GM21447 (cell line): Measurements from ENCODE around the gene MAP3K10.
A peak's percentile ranks its signal among the peaks of the same experiment; 100 is the strongest.
"Not testable (repeated sequence)": the region's sequence is repeated elsewhere in the genome, so short reads cannot be mapped to it uniquely, and the experiment has no call there.

Experiments
- ATAC-seq: cut with Tn5 transposase; IDR thresholded peaks from one replicate; pipeline ENCODE4 v1.9.1; 2021; ENCODE audit not compliant: unreplicated experiment

Gene MAP3K10

DNA sequence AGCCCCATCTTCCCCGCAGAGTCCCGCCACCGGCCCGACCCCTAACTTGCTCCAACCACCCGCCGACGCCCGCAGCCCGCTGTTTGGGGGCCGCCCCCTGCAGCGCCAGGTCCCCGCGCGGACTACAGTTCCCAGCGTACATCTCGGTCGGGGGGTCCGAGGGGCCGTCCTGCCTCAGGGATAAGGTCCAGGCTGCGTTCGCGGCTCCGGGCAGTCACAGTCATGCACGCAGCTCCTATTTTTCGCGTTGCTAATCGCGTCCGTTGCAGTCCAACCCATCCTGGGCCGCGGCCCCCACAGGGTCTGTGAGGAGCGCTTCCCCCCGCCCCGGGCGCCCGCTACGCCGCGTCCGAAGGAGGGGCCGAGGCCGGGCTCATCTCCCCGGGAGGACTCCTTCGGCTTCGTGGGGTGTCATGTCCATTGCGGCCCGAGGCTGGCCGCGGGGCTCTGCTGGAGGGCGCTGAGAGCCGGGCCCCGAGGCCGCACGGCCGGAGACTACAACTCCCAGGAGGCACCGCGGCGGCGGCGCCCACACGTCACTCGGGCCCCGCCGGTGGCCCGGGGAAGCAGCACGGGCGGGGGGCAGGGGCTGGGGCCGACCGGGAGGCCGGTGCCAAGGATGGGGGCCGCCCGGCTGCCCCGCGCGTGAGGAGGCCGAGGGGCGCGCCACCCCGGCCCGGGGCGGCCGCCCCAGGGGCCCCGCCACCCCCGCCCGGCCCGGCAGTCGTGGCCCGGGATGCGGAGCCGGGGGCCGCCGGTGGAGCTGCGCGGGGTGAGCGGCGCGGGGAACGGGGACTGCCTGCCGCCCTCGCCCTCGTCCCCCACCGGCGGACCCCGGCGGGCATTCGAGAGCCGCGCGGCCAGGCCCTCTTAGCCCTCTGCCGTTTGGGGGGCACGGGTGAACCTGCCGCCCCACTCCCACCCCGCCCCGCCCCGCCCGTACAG lies at the start of gene MAP3K10:
MAP3K10 (plus strand) TSS at position 536 of the 945 bp plus-strand sequence. CDS start 606 bp downstream, outside the sequence.
- ATAC-seq, result peak; percentile 73

DNA sequence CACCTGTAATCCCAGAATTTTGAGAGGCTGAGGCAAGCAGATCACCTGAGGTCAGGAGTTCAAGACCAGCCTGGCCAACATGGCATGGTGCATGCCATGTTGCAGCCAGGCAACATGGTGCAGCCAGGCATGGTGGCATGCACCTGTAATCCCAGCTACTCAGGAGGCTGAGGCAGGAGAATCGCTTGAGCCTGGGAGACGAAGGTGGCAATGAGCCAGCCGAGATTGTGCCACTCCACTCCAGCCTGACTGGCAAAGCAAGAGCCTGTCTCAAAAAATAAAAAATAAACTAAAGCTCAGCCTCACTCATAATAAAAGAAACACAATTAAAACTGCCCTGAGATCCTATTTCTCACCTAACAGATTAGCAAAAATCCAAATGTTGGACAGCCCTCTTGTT lies 49.7 kb upstream of the MAP3K10 start:
- no peak for ATAC-seq

DNA sequence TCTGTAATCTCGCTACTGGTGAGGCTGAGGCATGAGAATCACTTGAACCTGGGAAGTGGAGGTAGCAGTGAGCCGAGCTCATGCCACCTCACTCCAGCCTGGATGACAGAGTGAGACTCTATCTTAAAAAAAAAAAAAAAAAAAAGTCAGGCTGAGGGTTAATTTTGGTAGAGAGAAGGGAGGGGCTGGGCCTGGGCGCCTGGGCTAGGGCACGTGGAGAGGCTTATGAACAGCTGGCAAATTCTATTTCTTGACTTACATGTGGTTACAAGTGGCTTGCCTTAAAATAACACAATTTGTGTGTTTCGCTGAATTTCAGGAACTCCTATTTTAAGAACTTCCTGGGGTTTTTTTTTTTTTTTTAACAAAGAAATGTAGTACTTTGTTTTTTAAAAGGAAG lies 47.6 kb upstream of the MAP3K10 start:
- ATAC-seq, result peak; percentile 69

DNA sequence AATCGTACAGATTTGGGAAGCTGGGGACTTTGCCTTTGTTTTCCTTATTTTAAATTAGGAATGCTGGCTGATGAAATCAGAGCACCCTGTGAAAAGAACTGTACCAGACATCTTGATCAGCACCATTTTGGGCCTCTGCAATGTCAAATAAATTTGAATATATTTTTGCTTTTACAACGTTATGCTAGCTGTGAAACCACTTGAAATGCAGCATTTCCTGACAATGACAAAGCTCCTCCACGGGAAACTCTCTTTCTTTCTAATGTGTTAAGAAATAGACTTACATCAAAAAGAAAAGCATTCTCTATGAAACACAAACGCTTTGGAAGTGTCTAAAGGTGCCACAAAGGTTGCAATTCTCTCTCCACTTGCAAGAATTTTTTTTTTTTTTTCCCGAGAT lies 47.1 kb upstream of the MAP3K10 start:
- no peak for ATAC-seq

DNA sequence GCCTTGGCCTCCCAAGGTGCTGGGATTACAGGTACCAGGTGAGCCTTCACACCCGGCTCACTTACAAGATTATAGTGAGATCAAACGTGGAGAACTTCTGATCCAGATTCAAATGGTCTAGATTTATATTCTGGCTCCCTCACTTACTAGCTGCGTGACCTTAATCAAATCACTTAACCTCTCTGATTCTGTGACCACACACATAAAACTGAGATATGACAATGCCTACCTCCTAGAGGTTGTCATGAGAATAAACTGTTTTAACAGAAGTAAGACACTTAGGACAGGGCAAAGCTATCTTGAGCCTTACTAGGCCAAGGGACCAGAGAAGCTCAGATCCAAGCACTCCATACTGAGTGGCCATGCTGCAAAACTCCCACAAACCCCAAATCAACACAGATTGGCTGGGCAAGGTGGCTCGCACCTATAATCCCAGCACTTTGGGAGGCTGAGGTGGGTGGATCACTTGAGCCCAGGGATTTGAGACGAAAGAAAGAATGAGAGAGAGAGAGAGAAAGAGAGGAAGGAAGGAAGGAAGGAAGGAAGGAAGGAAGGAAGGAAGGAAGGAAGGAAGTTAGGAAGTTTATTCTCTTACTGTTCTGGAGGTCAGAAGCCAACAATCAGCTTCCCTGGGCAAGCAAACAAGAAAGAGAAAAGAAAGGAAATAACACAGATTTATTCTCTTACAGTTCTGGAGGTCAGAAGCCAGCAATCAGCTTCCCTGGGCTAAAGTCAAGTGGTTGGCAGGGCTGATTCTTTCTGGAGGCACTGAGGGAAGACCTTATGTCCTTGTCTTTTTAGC lies 46.1 kb upstream of the MAP3K10 start:
- ATAC-seq, result no peak

DNA sequence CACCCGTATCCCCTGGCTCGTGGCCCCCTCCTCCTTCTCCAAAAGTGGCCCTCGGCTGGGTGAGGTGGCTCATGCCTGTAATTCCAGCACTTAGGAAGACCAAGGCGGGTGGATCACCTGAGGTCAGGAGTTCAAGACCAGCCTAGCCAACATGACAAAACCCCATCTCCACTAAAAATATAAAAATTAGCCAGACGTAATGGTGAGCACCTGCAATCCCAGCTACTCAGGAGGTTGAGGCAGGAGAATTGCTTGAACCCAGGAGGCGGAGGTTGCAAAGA lies 45.5 kb upstream of the MAP3K10 start:
- ATAC-seq, result not testable (repeated sequence)

DNA sequence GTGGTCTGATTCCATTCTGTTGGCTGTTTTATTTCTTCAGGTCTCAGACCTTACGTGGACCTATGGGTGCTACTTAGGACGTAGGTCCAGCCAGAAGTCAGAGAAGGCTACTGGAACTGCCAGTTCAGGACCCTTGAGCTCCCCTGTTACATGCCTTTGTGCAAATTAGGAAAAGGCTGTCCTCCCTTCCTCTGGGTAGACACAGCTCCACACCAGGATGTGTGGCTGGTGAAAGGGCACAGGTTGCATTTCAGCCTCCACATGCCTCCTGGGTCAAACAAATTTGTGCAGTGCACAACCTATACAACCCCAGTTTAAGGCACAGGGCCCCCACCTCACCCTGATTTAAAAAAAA lies 43.9 kb upstream of the MAP3K10 start:
- no peak for ATAC-seq

DNA sequence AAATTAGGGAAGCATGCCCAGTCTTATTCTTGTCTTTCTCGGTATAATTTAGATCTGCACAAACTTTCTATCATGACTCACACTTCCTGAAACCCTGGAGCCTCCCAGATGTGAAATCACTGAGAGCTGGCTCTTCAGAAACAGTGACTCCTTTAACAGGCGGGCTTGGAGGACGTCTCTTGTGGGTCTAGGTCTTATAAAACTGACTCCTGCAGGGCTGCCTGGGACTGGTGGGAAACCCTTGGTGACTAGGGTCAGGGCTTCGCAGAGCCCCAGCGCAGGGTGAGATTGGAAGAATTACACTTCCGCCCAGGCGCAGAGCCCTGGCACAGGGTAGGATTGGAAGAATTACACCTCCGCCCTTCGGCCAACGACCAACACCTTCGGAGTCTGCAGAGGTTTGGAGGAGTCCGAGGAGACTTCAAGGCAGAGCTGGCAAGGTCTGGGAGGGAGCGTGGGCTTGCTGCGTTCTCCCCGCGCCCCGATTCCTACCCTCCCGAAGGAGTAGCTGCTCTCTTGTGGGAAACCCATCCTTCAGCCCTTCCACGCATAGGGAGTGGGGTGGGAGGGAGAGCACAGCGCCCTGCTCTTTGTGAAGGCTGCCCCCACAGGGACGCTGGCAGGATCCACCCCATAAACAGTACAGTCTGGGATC lies 43.4 kb upstream of the MAP3K10 start:
- no peak for ATAC-seq

DNA sequence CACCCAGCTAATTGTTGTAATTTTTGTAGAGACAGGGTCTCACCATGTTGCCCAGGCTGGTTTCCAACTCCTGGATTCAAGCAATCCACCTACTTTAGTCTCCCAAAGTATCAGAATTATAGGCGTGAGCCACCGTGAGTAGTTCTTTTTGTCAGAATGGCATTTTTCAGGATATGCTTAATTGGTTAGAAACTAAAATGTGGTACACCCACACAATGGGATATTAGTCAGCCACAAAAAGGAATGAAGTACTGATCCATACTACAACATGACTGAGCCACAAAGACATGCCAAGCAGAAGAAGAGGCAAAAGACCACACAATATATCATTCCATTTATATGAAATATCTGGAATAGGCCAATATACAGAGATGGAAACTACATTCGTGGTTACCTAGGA lies 41.7 kb upstream of the MAP3K10 start:
- no peak for ATAC-seq

DNA sequence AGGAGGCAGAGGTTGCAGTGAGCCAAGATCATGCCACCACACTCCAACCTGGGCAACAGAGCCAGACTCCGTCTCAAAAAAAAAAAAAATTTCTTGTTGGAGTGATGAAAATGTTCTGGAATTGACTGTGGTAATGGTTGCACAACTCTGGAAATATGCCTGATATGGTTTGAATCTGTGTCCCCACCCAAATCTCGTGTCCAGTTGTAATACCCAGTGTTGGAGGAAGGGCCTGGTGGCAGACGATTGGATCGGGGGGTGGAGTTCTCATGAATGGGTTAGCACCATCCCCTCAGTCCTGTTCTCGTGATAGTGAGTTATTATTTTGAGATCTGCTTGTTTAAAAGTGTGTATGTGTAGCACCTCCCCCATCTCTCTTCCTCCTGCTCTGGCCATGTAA lies 41.1 kb upstream of the MAP3K10 start:
- no peak for ATAC-seq

DNA sequence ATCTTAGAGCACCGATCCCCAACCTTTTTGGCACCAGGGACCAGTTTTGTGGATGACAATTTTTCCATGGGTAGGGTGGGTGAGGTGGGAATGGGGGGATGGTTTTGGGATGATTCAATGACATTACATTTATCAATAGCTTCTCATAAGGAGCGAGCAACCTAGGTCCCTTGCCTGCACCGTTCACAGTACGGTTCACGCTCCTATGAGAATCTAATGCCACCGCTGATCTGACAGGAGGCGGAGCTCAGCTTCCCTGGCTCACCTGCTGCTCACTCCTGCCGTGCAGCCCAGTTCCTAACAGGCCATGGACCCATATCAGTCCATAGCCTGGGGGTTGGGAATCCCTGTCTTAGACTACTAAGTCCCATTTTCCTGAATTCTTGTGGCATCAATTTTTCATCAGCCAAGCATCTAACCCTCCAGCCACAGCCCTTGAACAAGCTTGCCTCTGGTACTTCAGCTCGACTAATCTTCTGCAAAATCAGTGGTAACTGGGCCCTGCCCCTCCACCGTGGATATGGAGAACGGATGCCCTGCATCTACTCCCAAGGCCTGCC lies 37.0 kb upstream of the MAP3K10 start:
- ATAC-seq, result no peak

DNA sequence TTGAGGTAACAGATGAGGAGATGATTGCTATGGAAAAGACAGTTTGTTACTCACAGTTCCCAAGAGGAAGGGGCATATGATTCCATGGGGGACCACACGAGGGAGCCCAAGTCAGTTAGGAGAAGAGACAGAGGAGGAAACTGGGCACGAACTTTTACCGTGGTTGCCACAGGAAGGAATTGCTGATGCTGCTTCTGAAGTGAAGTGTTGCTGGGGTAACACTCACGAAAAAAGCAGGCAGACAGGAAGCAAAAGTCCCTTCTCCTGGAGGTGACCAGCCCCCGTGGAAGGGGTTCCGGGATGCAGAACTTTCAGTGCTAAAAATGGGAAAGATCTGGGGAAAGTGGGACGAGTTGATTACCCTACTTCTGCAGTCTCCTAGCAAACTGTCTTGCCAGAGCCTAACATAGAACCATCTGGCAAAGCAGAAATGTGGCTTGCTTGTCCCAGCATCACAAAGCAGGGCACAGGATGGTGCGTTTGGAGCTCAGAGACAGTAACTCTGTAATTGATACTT lies 35.4 kb upstream of the MAP3K10 start:
- ATAC-seq, result no peak

DNA sequence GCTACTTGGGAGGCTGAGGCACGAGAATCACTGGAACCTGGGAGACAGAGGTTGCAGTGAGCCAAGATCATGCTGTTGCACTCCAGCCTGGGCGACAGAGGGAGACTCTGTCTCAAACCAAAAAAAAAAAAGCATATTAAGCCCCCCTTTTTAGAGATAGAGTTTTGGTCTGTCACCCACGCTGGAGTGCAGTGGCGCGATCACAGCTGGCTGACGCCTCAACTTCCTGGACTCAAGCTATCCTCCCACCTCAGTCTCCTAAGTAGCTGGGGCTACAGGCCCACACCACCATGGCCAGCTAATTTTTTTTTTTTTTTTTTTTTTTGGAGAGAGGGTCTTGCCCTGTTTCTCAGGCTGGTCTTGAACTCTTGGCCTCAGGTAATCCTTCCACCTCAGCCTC lies 34.2 kb upstream of the MAP3K10 start:
- no peak for ATAC-seq

DNA sequence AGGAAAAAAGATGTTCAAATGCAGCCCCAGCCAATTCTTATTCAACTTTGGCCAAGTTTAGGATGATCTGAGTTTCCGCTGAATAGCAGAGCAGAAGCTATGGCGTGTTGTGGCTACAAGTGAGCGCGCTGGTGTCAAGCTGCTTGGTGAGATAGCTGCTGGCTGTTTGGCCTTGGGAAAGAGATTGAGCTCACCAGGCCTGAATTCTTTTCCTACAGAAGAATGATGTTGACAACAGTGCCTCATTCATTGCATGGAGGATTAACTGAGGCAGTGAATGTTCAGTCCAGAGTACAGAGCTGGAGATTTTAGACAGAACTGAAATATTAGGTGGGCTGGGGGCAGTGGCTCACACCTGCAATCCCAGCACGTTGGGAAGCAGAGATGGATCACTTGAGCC lies 31.5 kb upstream of the MAP3K10 start:
- ATAC-seq, result no peak

DNA sequence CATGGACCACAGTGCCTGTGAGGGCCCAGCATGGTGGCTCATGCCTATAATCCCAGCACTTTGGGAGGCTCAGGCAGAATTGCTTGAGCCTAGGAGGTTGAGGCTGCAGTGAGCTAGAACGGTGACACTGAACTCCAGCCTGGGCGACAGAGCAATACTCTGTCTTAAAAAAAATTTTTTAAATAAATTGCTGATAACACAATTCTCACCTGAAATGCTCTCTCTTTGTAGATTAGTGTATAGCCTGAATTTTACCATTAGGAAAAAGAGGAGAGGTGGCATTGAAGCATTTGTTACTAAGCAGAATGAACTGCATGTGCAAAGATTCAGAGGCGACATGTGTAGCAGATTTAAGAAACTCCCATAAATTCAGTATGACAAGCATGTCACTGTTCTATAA lies 29.1 kb upstream of the MAP3K10 start:
- no peak for ATAC-seq

DNA sequence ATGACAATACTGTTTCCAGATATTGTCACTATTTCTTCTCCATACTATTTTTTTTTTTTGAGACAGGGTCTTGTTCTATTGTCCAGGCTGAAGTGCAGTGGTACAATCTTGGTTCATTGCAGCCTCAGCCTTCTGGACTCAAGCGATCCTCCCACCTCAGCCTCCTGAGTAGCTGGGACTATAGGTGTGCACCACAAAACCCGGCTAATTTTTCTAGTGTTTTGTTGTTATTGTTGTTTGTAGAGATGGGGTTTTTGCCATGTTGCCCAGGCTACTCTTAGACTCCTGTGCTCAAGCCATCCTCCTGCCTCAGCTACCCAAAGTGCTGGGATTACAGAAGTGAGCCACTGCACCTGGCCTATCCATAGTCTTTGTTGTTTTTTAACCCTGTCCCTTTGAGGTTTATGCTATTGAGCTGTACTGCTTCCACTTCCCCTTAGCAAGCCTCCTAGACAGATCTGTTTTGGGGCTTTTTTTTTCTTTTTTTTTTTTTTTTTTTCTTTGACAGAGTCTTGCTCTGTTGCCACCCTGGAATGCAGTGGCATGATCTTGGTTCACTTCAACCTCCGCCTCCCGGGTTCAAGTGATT lies 27.6 kb upstream of the MAP3K10 start:
- ATAC-seq, result peak; percentile 79

DNA sequence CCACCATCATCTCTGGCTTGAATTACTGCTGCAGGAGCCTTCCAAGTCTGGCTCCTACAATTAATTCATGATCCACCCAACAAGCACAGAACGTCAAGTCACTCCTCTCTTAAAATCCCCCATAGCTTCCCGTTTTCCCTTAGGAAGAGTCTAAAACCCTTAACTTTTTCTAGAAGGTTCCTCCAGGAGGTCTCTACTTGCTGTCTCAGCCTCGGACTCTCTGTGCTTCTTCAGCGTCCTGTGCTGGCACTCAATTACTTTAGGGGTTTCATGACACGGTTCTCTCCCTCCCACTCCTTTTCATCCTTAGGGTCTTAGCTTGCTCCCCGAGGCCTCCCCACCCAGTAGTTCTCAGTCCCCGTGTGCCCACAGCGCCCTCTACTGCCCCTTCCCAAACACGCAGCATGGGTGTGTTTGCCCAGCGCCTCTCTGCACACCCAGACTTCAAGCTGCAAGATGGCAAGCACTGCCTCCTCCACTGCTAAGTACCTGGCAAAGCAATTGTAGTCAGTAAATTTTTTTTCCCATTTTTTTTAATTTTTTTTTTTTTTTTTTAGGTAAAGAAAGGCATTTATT lies 25.8 kb upstream of the MAP3K10 start:
- no peak for ATAC-seq

DNA sequence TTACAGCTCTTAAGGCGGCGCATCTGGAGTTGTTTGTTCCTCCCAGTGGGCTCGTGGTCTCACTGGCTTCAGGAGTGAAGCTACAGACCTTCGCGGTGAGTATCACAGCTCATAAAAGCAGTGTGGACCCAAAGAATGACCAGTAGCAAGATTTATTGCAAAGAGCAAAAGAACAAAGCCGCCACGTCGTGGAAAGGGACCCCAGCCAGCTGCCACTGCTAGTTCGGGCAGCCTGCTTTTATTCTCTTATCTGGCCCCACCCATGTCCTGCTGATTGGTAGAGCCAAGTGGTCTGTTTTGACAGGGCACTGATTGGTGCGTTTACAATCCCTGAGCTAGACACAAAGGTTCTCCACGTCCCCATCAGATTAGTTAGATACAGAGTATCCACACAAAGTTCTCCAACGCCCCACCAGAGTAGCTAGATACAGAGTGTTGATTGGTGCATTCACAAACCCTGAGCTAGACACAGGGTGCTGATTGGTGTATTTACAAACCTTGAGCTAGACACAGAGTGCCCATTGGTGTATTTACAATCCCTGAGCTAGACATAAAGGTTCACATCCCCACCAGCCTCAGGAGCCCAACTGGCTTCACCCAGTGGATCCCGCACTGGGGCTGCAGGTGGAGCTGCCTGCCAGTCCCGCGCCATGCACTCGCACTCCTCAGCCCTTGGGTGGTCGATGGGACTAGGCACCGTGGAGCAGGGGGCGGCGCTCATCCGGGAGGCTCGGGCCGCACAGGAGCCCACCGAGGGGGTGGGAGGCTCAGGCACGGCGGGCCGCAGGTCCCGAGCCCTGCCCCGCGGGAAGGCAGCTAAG lies 21.5 kb upstream of the MAP3K10 start:
- ATAC-seq, result not testable (repeated sequence)

DNA sequence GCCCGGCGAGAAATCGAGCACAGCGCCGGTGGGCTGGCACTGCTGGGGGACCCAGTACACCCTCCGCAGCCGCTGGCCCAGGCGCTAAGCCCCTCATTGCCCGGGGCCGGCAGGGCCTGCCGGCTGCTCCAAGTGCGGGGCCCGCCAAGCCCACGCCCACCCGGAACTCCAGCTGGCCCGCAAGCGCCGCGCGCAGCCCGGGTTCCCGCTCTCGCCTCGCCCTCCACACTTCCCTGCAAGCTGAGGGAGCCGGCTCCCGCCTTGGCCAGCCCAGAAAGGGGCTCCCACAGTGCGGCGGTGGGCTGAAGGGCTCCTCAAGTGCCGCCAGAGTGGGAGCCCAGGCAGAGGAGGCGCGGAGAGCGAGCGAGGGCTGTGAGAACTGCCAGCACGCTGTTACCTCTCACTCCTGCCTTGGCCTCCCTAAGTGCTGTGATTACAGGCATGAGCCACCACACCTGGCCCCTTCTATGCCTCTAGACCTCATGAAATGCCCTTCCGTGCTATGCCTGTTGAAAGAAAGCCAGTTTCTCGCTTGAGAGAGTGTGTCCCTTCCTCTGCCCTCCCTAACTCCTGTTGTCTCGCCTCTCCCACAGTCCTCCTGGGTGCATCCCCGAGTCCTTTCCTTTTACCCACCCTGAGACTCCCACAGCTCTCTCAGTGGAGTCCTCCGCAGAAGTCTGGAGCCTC lies 20.8 kb upstream of the MAP3K10 start:
- ATAC-seq, result not testable (repeated sequence)
